Skeletal muscle tissue (tissue), 4 donors: Measurements from ENCODE around the gene WASF1. TPM values are rescaled to one million over a fixed set of nuclear protein-coding genes. Genes with fewer than 3 reads are reported as not detected.

Experiments used
- H3K27ac ChIP-seq: one replicate; pipeline ENCODE4 v1.7.0; 2013; ENCODE audit warnings: mild to moderate bottlenecking, low read depth, low read length, inconsistent platforms
- H3K27me3 ChIP-seq, 3 donors: one replicate each; pipeline ENCODE4 v1.7.0; 2013; ENCODE audit warnings: low read length in 3 of 3; ENCODE audit not compliant: control insufficient read depth in 3 of 3, insufficient read depth in 3 of 3
- H3K36me3 ChIP-seq, 3 donors: one replicate each; pipeline ENCODE4 v1.7.0; 2013; ENCODE audit warnings: low read length in 3 of 3; ENCODE audit not compliant: control insufficient read depth in 3 of 3, insufficient read depth in 3 of 3
- H3K4me1 ChIP-seq, 3 donors: one replicate each; pipeline ENCODE4 v1.7.0; 2013; ENCODE audit warnings: low read length in 3 of 3, mild to moderate bottlenecking in 3 of 3; ENCODE audit not compliant: control insufficient read depth in 3 of 3, insufficient read depth in 3 of 3
- H3K4me3 ChIP-seq, 3 donors: one replicate each; pipeline ENCODE4 v1.7.0; 2013; ENCODE audit warnings: low read length in 3 of 3
- H3K9ac ChIP-seq, 3 donors: one replicate each; pipeline ENCODE4 v1.7.0; 2013; ENCODE audit warnings: low read length in 3 of 3, mild to moderate bottlenecking in 3 of 3, moderate library complexity in 2 of 3, low read depth in 1 of 3
- H3K9me3 ChIP-seq, 3 donors: one replicate each; pipeline ENCODE4 v1.7.0; 2013; ENCODE audit warnings: low read length in 3 of 3; ENCODE audit not compliant: control insufficient read depth in 3 of 3
- total RNA-seq: library from RNA; depleted of rRNA; stranded (reverse); fragments of >200 nt; gene quantifications from one replicate; pipeline ENCODE4 v1.2.3, GENCODE V29; 2014
- donor health status: Osteomylitis.

The WASF1 gene
- 2.1 TPM for total RNA-seq

DNA sequence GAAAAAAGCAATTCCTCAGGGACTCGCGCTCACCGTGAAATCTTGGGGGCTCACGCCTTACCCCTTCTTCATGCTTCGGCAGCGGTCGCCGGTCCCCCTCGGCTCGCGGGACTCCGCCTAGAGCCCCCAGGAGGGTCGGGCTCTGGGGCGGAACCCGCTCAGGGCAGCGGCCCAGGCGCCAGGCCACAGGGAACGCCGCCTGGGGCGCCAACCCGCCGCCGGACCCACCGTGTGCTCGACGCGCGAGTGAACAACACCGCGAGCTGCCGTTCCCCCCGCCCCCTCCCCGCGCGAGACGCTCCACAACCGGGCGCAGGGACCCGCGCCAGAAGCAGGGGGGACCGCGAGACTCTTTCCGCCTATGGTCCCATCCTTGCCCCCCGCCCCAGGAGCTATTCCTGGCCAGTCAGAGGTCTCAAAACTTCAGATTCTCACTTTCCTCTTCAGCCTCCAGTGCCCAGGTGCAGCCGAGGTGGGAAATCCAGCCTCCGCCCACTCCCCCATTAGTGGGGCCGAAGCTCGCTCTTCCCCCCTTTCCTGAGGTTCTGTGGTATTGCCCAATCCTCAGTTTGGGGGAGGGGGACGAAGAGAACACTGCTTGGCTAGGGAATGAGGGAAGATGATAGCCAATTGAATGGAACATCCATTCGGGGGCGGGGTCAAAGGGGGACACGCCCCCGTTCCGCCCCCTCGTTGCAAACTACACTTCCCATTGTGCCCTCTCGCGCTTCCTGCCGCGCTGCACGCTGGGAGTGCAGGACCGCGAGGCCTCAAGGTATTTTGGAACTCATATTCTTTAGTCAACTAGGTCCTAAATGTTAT, at the start of gene WASF1:
WASF1 (minus strand) TSS at position 265 of the 822 bp plus-strand sequence. CDS start 52,069 bp downstream, outside the sequence.
- H3K27me3 ChIP-seq, result no peaks in the 10 kb centered on the region
- H3K36me3 ChIP-seq, result no peaks in the 10 kb centered on the region
- peak within 1 kb of the TSS; percentile 89 to 100 (median 99) for H3K4me3 ChIP-seq
- H3K4me1 ChIP-seq, result peaks cover 10 to 35% (median 33%) of the 10 kb centered on the region in 3 donors
- H3K27ac ChIP-seq, result peak within 1 kb of the TSS; percentile 53
- no peaks in the 10 kb centered on the region for H3K9me3 ChIP-seq
- peak within 1 kb of the TSS; percentile 82 to 95 (median 91) for H3K9ac ChIP-seq

DNA sequence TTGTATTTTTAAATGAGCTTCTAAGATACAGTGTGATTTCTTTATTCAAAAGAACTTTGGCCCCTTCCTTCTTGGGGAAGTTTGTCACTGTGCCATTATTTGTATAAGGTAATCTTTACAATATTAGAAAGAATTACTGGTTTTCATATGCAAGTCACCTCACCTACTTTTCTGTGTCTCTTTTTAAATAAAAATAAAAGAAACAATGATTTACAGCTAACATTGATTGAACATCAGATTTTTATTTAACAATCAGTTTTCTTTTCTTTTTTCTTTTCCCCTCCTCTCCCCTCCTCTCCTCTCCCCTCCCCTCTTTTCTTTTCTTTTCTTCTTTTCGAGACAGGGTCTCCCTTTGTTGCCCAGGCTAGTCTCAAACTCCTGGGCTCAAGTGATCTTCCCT, 46.8 kb upstream of the WASF1 start:
- H3K36me3 ChIP-seq, result peaks cover 9 to 28% (median 25%) of the 10 kb centered on the region in 3 donors

DNA sequence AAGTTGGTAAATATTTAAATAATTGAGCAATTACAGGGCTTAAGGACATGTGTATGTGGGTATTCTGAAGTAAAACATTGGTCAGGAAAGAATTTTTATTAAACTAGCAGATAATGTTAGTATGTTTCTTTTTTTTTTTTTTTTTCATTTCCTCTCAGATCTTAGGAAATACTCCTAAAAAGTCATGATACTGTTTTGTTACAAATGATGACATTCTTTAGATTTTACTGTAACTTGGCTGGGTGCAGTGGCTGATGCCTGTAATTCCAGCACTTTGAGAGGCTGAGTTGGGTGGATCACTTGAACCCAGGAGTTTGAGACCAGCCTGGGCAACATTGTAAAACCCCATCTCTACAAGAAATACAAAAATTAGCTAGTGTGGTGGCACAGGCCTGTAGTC, 42.3 kb upstream of the WASF1 start:
- no peaks in the 10 kb centered on the region for H3K4me1 ChIP-seq
- H3K27me3 ChIP-seq, result no peaks in the 10 kb centered on the region
- no peak overlapping the region for H3K27ac ChIP-seq
- H3K9ac ChIP-seq, result no peak overlapping the region
- H3K4me3 ChIP-seq, result no peak overlapping the region
- H3K9me3 ChIP-seq, result no peaks in the 10 kb centered on the region
- H3K36me3 ChIP-seq, result peaks cover 10 to 40% (median 28%) of the 10 kb centered on the region in 3 donors

More for the DNA sequence above, 46.8 kb upstream of the WASF1 start:
- H3K27me3 ChIP-seq, result no peaks in the 10 kb centered on the region
- no peak overlapping the region for H3K27ac ChIP-seq
- H3K4me1 ChIP-seq, result no peaks in the 10 kb centered on the region
- no peaks in the 10 kb centered on the region for H3K9me3 ChIP-seq
- no peak overlapping the region for H3K9ac ChIP-seq
- no peak overlapping the region for H3K4me3 ChIP-seq

DNA sequence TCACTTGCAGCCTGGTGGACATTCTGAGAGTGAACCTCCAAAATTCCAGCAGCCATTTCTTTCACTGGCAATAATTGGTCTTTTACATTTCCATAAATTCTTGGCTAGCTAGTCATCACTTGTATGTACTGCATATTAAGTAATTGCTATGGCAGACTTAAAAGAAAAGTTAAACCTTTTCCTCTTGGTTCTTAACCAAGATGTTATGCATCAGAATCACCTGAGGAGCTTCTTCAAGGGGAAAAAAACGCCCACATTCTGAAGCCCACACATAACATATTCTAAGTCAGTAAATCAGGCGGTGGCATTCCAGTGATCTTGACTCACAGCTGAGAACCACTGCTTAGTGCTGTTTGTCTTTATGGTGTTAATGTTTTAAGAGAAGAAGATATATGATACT, 37.8 kb upstream of the WASF1 start:
- peaks cover 9 to 59% (median 47%) of the 10 kb centered on the region in 3 donors for H3K36me3 ChIP-seq
- H3K27ac ChIP-seq, result no peak overlapping the region
- no peaks in the 10 kb centered on the region for H3K4me1 ChIP-seq
- H3K9me3 ChIP-seq, result no peaks in the 10 kb centered on the region
- no peaks in the 10 kb centered on the region for H3K27me3 ChIP-seq
- no peak overlapping the region for H3K4me3 ChIP-seq
- H3K9ac ChIP-seq, result no peak overlapping the region

DNA sequence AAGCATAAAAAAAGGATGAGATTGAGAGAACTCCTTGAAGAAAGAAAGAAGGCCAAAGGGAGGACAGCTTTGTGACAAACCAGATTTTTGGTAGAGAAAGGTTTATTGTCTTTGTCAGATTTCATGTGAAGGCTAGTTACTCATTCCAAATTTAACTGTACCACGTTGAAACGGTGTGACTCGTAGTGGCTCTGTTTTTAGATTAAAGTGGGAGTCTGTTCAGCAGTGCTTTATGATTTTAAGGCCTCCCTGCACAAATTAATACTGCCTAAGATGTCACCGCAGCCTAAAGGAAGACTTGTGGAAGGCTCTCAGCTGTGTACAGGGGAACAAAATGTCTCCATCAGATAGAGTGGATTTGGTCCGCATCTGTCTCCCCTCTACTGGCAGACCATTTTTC, 36.7 kb upstream of the WASF1 start:
- Histone ChIP-seq H3K4me3 (no peak overlapping the region), H3K36me3 (peaks cover 10 to 62% (median 49%) of the 10 kb centered on the region in 3 donors), H3K27ac (no peak overlapping the region), H3K9ac (no peak overlapping the region), H3K4me1 (no peaks in the 10 kb centered on the region), H3K9me3 (no peaks in the 10 kb centered on the region), H3K27me3 (no peaks in the 10 kb centered on the region)

DNA sequence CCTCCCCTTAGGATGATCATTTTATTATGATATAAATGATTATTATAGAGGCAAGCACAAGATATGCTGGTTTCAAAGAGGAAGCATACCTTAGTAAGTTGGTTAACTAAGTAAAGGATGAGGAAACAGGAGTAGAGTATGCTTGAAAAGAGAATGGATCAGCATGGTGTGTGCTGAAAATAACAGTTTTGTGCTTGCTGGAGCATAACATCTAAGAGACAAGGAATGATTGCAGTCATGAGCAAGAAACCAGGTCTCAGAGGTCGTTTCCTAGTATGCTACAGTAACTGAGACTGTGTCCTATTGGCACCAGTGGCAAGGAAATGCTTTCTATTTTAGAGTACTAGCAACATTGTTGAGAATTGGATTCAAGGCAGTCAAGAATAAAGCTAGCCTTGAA, 34.9 kb upstream of the WASF1 start:
- H3K4me1 ChIP-seq, result no peaks in the 10 kb centered on the region
- H3K27me3 ChIP-seq, result no peaks in the 10 kb centered on the region
- peaks cover 7 to 52% (median 45%) of the 10 kb centered on the region in 3 donors for H3K36me3 ChIP-seq
- H3K27ac ChIP-seq, result no peak overlapping the region
- H3K9ac ChIP-seq, result no peak overlapping the region
- H3K9me3 ChIP-seq, result no peaks in the 10 kb centered on the region
- H3K4me3 ChIP-seq, result no peak overlapping the region

DNA sequence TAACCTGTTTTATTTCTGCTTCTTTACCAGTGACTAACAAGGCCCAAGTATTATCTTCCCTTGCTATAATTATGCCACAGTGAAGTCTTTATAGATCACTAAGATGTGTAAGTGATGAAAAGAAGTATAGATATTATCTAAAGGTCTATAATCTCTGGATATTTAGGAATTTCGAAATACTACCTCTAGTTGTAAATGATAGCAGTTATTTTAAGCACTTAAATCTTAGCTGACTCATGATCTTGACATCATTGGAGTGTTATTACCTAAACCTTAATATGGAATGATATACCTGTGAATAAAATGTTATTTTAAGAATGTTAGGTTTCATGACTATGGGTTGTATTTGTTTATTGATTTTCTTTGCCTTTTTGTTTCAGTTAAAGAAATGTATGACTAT, 32.3 kb upstream of the WASF1 start:
- no peaks in the 10 kb centered on the region for H3K4me1 ChIP-seq
- H3K27me3 ChIP-seq, result no peaks in the 10 kb centered on the region
- H3K9ac ChIP-seq, result no peak overlapping the region
- H3K9me3 ChIP-seq, result no peaks in the 10 kb centered on the region
- peaks cover 9 to 44% (median 39%) of the 10 kb centered on the region in 3 donors for H3K36me3 ChIP-seq
- no peak overlapping the region for H3K27ac ChIP-seq
- H3K4me3 ChIP-seq, result no peak overlapping the region

DNA sequence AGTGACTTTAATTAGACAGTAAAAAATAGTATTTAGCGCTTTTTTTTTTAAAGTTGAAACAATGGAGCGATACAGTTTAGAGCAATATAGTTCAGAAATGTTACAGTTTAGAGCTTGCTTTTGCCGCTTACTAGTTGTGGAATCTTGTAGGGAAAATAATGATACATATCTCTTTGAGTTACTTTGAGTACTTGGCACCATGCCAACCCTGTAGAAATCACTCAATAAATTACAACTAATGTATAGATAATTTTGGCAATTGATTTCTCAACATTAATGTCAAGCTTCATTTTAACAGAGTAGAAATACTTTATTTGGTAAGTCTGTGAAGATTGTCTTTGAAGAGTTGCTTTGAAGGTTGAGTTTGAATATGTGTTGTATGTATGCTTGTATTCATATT, 28.2 kb upstream of the WASF1 start:
- Histone ChIP-seq H3K27me3 (no peaks in the 10 kb centered on the region), H3K36me3 (peaks cover 5 to 17% (median 15%) of the 10 kb centered on the region in 3 donors)

DNA sequence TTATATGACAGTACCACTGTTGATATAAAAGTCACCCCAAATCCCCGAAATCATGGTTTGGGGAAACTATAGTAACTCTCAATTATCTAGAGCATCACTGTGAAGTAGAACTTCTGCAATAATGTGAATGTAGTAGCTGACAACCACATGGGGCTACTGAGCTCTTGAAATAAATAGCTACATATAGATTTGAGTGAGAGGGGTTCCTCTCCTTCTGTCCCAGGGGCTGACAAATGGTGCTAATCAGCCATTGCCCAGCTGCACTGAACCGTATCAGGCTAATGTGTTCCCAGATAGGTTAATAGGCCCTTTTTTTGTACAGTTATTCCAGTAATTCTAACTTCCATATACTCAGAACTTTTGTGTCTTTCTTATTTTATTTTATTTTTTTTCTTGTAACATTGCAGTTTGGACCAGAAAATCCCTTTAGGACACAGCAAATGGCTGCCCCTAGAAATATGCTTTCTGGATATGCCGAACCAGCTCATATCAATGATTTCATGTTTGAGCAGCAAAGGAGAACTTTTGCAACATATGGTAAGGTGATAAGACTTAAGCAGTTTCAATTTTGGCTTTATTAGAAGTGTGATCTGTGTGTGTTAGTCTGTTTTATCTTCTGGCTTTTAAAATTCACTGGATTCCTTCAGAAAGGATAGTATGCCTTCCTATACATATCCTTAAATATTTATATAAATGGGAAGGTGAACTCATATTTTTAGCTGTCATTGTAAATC, 21.8 kb upstream of the WASF1 start:
- no peaks in the 10 kb centered on the region for H3K27me3 ChIP-seq
- H3K27ac ChIP-seq, result no peak overlapping the region
- no peak overlapping the region for H3K4me3 ChIP-seq
- no peaks in the 10 kb centered on the region for H3K4me1 ChIP-seq
- H3K36me3 ChIP-seq, result no peaks in the 10 kb centered on the region
- H3K9me3 ChIP-seq, result no peaks in the 10 kb centered on the region
- no peak overlapping the region for H3K9ac ChIP-seq

More for the DNA sequence above, 28.2 kb upstream of the WASF1 start:
- H3K27ac ChIP-seq, result no peak overlapping the region
- H3K9me3 ChIP-seq, result no peaks in the 10 kb centered on the region
- H3K4me3 ChIP-seq, result no peak overlapping the region
- H3K9ac ChIP-seq, result no peak overlapping the region
- H3K4me1 ChIP-seq, result no peaks in the 10 kb centered on the region

DNA sequence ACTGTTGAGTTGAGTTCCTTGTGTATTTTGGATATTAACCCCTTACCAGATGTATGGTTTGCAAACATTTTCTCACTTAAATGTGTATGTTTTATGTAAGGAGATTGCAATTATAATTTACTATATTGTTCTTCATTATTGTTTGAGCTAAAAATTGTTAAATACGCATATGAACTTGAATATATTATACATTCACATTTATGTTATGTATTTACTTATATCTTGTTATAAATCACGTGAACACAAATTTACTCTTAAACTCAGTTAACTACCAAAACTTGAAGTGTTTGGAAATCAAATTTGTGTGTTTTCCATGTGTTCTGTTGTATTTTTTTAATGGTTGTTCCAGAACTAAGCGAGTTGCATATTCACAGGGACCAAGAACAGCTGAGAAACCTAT, 19.1 kb upstream of the WASF1 start:
- Histone ChIP-seq H3K4me1 (no peaks in the 10 kb centered on the region), H3K4me3 (no peak overlapping the region), H3K9ac (no peak overlapping the region), H3K9me3 (no peaks in the 10 kb centered on the region), H3K36me3 (peaks cover 0 to 2% (median 2%) of the 10 kb centered on the region in 3 donors), H3K27ac (no peak overlapping the region), H3K27me3 (no peaks in the 10 kb centered on the region)
